ENCODE measurements around the gene DSCAML1.
"Not testable (repeated sequence)": the region's sequence is repeated elsewhere in the genome, so short reads cannot be mapped to it uniquely, and the experiment has no call there.

DSCAML1 gene

DNA sequence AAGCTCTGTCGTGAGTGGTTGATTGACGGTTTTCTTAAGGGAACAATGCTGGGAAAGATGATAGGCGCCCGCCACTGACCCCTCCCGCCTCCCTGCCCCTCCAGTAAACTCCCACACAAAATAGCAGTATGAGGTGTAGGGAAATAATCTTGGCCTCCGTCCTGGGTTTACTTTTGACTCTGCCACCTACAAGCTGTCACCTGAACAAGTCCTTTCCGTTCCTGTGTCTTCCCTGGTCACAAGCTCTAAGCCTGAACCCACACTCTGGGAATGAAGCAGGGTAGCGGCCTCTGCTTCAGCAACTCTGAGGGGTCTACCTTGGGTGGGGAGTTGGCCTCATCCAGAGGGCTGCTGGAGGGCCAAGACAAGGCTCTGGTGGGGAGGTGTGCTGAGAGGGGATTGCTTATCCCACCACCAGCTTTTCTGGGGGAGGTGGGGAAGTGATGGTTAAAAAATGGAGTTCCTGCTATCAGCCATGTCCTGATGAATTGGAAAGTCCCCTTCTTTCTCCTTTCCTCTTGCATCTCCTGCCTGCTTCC lies 381.6 kb downstream of the DSCAML1 start:
- no peak for DNase-seq

DNA sequence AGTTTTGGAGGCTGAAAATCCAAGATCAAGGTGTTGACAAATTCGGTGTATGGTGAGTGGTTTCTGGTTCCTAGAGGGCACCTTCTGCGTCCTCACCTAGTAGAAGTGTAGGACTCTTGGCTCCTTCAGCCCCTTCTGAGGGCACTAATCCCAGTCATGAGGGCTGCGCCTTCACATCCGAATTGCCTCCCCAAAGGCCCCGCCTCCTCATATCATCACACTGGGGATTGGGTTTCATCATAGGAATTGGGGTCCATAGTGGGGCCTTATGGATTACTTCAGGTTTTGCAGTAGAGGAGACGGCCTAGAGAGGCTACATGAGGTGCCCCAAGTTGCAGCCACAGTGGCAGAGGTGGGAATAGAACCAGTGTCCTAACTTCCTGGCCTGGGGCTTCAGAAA lies 382.3 kb downstream of the DSCAML1 start:
- no peak for DNase-seq

DNA sequence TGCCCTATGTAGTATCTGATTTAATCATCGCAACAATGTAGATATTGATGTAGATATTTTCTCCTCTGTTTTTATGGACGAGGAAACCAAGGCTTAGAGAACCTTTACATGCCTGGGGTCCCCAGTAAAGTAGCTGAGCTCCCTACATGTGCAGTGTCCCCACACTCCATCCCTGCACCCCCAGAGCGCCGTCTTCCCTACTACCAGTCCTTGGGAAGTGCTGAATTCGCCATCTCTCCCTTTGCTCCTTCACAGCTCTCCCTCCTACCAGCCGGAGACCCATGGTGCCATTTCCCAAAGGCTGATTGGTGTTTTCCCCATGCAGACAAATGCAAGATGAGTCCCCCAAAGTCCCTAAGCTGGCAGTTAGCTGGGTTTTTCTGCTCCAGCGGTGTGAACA lies 383.4 kb downstream of the DSCAML1 start:
- DNase-seq: no peak

GRCh38 chr11:117412653-117413275 lies 384.3 kb downstream of the DSCAML1 start:
- DNase-seq: no peak

DNA sequence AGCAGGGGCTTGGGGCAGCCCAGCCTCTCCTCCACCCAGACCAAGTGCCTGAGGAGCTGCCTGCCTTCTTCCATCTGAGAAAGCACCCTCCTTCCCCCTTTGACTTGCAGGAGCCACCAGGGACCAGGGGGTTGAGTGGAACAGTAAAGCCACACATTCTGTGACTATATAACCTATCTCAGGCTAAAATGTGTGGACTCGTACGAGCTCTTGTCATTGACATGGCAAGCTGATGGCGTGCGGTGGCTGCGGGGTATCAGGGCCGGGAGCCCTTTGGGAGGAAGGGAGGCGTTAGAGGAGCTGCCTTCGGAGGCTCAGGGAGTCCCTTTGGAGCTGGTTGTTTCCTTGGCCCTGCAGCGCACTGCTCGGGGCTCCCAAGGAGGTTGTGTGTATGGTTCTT lies 384.8 kb downstream of the DSCAML1 start:
- DNase-seq: no peak

GRCh38 chr11:117411736-117412135 lies 385.3 kb downstream of the DSCAML1 start:
- DNase-seq: no peak

- DNase-seq: no peak
Observed at GRCh38 chr11:117410861-117411710, 385.9 kb downstream of the DSCAML1 start.

GRCh38 chr11:117410238-117410637 lies 386.8 kb downstream of the DSCAML1 start:
- DNase-seq: no peak

DNA sequence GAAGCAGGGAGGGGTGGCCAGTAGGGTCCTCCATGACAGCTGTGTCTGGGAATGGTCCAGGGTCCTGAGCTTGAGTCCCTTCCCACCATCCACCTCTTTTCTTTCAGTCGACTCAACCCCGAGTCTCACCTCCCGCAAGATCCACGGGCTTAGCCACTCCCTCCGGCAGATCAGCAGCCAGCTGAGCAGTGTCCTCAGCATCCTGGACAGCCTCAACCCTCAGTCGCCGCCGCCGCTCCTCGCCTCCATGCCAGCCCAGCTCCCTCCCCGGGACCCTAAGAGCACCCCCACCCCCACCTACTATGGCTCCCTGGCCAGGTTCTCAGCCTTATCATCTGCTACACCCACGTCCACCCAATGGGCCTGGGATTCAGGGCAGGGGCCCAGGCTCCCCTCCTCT lies 387.5 kb downstream of the DSCAML1 start:
- DNase-seq: no peak

GRCh38 chr11:117408356-117408755 lies 388.7 kb downstream of the DSCAML1 start:
- DNase-seq: no peak

- no peak for DNase-seq
Observed at GRCh38 chr11:117407016-117407415, 390.0 kb downstream of the DSCAML1 start.

- not testable (repeated sequence) for DNase-seq
Observed at GRCh38 chr11:117405898-117406297, 391.1 kb downstream of the DSCAML1 start.

DNA sequence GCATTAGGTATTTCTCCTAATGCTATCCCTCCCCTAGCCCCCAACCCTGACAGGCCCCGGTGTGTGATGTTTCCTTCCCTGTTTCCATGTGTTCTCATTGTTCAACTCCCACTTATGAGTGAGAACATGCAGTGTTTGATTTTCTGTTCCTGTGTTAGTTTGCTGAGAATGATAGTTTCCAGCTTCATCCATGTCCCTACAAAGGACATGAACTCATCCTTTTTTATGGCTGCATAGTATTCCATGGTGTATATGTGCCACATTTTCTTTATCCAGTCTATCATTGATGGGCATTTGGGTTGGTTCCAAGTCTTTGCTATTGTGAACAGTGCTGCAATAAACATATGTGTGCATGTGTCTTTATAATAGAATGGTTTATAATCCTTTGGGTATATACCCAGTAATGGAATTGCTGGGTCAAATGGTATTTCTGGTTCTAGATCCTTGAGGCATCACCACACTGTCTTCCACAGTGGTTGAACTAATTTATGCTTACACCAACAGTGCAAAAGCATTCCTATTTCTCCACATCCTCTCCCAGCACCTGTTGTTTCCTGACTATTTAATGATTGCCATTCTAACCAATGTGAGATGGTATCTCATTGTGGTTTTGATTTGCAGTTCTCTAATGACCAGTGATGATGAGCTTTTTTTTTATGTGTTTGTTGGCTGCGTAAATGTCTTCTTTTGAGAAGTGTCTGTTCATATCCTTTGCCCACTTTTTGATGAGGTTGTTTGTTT lies 397.7 kb downstream of the DSCAML1 start:
- DNase-seq: not testable (repeated sequence)

GRCh38 chr11:117398618-117399017 lies 398.4 kb downstream of the DSCAML1 start:
- not testable (repeated sequence) for DNase-seq

GRCh38 chr11:117396970-117397369 lies 400.0 kb downstream of the DSCAML1 start:
- DNase-seq: no peak

DNA sequence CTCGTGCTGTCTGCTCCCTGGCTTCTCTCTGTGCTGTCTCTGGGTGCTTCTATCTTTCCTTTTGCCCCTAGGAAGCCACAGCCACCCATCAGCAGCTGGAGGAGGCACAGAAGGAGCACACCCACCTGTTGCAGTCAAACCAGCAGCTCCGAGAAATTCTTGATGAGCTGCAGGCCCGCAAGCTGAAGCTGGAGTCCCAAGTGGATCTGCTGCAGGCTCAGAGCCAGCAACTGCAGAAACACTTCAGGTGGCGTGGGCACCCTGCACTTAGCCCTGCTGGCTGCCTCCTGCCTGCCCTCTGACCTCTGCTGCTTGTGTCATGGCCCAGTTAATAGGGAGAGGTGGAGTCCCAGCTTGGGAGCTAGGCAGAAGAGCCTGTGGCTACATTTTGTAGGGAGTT lies 401.5 kb downstream of the DSCAML1 start:
- no peak for DNase-seq

GRCh38 chr11:117394221-117394925 lies 402.6 kb downstream of the DSCAML1 start:
- DNase-seq: no peak

GRCh38 chr11:117392979-117393378 lies 404.0 kb downstream of the DSCAML1 start:
- DNase-seq: no peak

- no peak for DNase-seq
Observed at GRCh38 chr11:117392001-117392690, 404.9 kb downstream of the DSCAML1 start.

DNA sequence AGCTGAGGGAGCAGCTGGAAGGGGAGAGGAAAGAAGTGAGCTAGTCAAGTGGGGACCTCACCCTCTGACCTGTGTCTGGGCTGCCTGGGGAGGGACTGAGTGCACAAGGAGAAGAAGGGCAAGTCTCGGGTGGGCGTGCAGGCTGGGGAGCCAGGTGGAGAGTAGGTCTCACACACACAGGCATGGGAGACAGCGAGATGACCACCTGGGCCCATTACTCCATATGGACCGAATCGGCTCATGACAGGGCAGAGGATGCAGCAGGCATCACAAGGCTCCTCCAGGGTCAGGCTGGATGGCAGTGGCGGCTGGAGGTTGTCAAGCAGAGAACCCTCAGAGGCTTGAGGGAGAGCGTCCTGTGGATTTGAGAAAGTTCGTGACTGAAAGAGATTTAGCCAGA lies 405.8 kb downstream of the DSCAML1 start:
- DNase-seq: no peak

GRCh38 chr11:117390743-117391142 lies 406.3 kb downstream of the DSCAML1 start:
- no peak for DNase-seq
